Upper lobe of left lung (tissue), 4 donors: Measurements from ENCODE around the gene RNF207.

Experiments
- EP300 ChIP-seq, 4 donors: sonication (generic); formaldehyde crosslinking; IDR thresholded peaks; one replicate each; pipeline ENCODE4 v1.5.1; 2017; ENCODE audit warnings: antibody characterized with exemption in 4 of 4, control low read depth in 2 of 4
- POLR2A ChIP-seq, 4 donors: fragments of 450-650 bp; IDR thresholded peaks; one replicate each; pipeline ENCODE4 v1.5.1; 2016 to 2017; ENCODE audit warnings: antibody characterized with exemption in 4 of 4, mild to moderate bottlenecking in 2 of 4
- POLR2AphosphoS5 ChIP-seq, 2 donors: sonication (generic); formaldehyde crosslinking; IDR thresholded peaks; one replicate each; pipeline ENCODE4 v1.5.1; 2017; ENCODE audit warnings: antibody characterized with exemption in 2 of 2
- TF ChIP-seq, protein P1 (sequence below), 6 experiments: fragments of 450-650 bp in 4 of 6; fragments of 200-600 bp in 2 of 6; sonication (generic) in 2 of 6; IDR thresholded peaks; one replicate each; pipeline ENCODE4 v1.5.1; 2016 to 2019; ENCODE audit warnings: antibody characterized with exemption in 6 of 6

DNA sequence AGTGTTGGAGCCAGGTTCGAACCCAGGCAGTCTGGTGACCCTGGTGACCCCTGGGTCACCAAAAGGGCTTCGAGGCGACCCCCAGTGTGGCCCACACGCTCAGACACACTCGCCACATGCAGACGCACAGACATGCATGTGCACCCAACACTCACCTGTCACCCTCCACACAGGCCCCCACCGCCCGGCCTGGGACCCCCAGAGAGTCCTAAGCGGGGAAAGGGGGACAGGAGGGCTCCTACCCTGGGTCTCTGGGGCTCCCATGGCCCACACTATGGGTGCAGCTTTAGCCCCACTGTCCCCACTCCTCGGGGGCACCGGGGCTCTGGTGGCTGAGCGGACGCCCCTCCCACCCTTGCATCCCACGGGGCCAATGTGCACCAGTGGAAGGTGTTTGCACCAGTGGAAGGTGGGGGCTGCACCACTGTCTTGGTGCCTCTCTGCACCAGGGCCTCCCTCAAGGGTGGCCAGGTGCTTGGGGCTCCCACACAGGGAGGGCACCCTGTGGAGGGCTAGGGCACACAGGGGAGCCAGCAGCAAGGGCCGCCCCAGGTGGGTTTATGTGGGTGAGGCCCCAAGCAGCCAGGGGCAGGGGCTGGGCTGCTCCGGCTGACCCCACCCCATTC lies 35.7 kb upstream of the RNF207 start:
- TF ChIP-seq, protein P1, sequence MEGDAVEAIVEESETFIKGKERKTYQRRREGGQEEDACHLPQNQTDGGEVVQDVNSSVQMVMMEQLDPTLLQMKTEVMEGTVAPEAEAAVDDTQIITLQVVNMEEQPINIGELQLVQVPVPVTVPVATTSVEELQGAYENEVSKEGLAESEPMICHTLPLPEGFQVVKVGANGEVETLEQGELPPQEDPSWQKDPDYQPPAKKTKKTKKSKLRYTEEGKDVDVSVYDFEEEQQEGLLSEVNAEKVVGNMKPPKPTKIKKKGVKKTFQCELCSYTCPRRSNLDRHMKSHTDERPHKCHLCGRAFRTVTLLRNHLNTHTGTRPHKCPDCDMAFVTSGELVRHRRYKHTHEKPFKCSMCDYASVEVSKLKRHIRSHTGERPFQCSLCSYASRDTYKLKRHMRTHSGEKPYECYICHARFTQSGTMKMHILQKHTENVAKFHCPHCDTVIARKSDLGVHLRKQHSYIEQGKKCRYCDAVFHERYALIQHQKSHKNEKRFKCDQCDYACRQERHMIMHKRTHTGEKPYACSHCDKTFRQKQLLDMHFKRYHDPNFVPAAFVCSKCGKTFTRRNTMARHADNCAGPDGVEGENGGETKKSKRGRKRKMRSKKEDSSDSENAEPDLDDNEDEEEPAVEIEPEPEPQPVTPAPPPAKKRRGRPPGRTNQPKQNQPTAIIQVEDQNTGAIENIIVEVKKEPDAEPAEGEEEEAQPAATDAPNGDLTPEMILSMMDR (IDR thresholded peaks at IDR 0.05): no peak
- no peak for TF ChIP-seq POLR2A (IDR thresholded peaks at IDR 0.05)
- TF ChIP-seq EP300 (IDR thresholded peaks at IDR 0.05): no peak
- TF ChIP-seq POLR2AphosphoS5 (IDR thresholded peaks at IDR 0.05): no peak
